HG03520 (cell line): ENCODE measurements around the gene PC.

Source experiments
- ATAC-seq: cut with Tn5 transposase; IDR thresholded peaks from one replicate; pipeline ENCODE4 v1.9.1; 2021; ENCODE audit warnings: mild to moderate bottlenecking, moderate library complexity; ENCODE audit not compliant: unreplicated experiment

Gene PC

GRCh38 chr11:66956689-66957290, 1.4 kb downstream of the PC start:
- ATAC-seq: no peak

- no peak for ATAC-seq
Observed at GRCh38 chr11:66953081-66953833, 4.9 kb downstream of the PC start.

GRCh38 chr11:66951927-66952337, 6.3 kb downstream of the PC start:
- ATAC-seq: no peak

- no peak for ATAC-seq
Observed at GRCh38 chr11:66951135-66951534, 7.0 kb downstream of the PC start.

- no peak for ATAC-seq
Observed at GRCh38 chr11:66950112-66950535, 8.1 kb downstream of the PC start.

DNA sequence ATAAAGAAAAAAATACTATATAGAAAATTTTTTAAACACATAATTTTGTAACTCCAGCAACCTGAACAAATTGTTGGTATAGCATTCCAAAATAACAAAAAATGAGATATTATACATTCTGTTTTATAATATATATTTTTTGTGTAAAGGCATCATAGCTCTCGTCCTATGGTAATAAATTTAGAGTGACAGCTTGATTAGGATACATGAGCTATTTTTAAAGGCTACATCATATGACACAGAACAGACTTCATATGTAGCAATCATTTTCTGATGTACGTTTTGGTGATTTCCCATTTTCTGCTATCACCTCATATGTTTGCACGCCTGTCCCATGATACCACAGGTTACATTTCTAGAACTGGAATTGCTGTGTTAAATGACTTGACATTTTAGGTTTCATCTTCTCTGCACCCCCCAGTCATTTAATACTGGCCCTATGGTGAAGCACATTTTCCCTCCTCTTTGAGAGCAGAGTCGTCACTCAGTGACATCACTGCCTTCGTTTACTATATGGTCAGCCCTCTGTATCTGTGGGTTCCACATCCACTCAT, 19.5 kb downstream of the PC start:
- no peak for ATAC-seq

- no peak for ATAC-seq
Observed at GRCh38 chr11:66937193-66937733, 20.9 kb downstream of the PC start.

GRCh38 chr11:66936311-66936711, 21.9 kb downstream of the PC start:
- ATAC-seq: no peak

DNA sequence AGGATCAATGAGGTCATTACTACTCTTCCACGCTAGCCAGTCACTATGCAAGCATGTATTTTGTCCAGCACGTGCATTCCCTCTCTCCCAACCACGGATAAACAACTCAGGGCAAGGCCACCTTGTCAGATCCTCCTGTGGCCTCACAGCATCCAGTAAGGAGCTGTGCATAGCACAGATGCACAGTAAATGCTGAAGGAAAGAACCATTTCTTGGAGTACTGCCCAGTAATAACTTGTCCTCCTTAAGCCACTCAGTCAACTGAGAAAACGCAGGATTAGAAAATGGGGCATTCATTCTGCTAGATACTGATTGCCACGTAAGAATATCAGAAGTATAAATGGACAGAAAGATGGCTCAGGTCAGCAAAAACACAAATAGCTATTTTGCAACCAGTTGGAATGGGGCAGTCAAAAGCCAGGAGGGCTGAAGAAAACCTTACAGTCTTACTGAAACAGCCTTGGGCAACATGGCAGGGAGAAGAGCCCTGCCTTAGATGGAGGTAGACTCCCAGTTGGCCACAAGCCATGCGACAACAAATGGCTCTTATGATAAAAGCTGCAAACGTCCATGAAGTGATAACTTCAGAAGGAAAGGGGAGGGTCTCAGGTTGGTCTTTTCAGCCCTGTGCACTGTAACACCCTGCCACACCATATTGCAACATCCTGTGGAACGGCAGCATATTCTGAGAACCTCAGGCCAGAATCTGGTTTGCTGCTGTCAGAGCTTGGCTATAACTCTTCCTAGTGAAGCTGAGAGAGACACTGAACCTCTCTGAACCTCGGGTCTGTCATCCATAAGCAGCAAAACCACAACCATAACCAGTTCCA, 23.0 kb downstream of the PC start:
- ATAC-seq: no peak

GRCh38 chr11:66933531-66933930, 24.7 kb downstream of the PC start:
- ATAC-seq: no peak

GRCh38 chr11:66932543-66932942, 25.6 kb downstream of the PC start:
- ATAC-seq: no peak

GRCh38 chr11:66929753-66930152, 28.4 kb downstream of the PC start:
- ATAC-seq: no peak

- no peak for ATAC-seq
Observed at GRCh38 chr11:66924272-66924671, 33.9 kb downstream of the PC start.

- no peak for ATAC-seq
Observed at GRCh38 chr11:66922551-66922950, 35.6 kb downstream of the PC start.

DNA sequence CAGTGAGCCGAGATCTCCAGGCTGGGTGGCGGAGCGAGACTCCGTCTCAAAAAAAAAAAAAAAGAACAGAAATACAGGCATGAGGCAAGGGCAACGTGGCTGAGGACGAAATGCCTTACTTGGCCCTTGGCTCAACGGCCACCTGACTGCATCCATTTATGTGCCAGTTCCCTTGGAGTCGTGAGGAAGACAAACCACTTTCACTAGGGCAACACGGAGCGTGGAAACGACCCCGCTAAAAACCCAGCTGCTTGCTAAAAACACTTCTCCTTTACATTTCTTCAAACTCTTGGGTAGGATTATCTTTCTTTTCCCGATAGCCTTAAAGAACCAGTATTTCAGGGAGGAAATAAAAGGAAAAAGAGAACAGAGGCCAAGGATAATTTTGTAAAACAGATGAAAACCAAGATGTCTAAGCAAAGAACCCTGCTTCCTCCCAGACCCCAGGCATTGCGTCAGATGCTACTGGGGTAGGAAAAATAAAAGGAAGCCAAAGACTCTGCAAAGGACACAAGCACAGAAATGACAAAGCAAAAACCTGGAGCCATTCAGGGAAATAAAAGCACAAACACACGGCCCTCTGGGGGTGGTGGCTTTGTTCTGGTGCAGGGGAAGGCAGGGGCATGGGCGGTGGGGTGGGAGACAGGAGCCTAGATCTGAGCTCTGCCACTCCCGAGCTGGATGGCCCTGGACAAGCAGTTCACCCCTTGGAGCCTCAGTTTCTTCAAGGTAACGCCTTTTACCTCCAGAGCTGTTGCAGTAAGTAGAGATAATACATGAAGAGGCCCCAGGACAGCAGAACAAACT, 37.0 kb downstream of the PC start:
- ATAC-seq: no peak

DNA sequence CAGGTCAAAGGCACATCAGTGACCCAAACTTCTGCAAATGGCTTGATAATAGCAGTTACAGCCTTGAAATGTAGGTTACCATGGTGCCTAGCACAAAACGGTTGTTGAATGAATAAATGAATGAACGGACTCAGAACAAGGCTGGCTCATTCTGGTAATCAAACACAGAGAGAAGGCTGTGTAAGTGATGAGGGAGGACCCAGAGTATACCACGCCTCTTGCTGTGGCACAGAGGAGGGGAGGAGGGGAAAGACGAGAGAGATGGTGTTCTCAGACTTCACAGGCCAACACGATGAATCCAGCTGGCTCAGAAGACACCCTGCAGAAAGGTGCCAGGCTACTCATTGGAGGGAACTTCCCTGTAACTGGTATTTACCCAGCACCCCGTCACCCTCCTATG, 38.3 kb downstream of the PC start:
- ATAC-seq: no peak

DNA sequence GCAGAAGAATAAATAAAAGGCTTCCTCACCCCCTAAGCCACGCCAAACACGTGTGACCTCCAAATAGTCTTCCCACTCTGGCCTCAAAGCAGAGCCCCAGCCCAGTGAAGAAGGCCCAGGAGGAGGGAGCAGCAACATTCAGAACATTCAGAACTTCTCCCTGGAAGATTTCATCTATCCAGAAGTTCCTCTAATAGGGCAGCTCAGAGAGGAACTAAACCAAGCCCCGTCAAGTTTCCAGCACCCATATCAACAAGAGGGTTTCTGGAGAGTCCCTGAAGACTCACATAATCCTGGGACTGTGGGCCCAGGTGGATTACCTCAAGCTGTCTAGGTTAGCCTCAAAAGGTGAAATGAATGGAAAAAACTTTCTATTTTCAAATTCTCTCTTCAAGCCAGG, 39.4 kb downstream of the PC start:
- no peak for ATAC-seq

DNA sequence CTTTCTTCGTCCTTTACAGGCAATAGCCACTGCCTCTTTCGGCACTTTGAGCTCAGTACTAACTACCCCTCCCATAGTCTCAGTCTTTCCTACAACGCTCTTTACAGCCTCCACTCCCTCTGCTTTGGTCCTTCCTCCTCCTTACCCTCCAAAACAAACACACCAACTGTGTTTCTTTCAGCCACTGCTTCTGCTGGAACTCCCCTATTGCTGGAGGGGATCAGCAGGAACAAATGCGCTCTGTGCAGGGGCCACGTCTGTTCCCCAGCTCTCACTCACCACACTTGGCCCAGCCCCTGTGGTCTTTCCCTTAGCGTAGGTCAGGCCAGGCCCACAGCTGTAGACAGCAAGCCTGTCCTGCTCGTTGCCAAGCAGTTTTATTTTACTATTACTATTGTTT, 42.3 kb downstream of the PC start:
- no peak for ATAC-seq

DNA sequence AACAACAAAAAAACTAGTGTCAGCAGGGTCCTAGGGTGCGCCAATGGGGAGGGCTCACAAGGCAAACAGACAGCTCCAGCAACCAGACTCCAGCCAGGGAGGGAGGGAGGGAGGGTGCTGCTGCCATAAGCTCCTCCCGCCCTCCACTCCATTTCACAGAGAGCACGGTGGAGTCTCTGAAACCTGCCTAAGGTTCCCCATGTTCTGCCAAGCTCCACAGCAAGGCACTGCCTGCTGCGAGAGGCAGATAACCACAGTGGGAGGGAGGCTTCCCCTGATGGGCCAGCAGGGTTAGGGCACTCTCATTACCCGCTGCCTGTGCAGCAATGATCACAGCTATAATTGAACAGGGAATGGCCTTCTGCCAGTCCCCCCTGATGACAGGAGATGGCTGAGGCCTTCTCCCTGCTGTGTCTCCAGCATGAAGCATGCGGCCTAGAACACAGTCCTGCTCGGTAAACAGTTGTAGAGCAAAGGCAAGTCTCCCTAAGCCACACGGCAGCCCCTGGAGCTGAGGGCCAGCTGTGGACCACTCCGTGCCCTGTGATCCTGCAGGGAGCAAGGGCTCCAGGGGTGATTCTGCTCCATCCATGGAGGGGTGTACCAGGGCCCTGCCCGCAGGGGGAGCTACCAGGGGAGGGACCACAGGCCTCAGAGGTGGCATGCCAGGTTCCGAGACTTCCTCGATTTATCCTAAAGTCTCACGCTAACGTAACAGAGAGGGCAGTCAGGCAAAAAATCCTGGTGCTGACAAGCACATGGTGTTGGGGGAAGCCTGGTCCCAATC, 42.9 kb downstream of the PC start:
- no peak for ATAC-seq

DNA sequence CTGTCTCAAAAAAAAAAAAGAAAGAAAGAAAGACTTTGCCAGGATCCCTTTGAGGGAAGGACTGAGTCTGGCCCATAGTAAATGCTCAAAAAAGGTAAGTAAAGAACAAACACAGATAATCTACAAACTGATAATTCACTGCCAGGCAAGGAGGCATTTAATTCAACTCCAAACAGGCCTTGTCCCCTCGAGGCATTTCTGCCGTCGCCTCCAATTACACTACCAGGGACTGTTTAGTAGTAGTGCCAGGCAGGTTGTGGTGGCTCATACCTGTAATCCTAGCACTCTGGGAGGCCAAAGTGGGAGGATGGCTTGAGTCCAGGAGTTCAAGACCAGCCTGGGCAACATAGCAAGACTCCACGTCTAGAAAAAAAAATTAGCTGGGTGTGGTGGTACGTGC, 43.7 kb downstream of the PC start:
- ATAC-seq: no peak
